Osteoblast (primary cell): ENCODE data around the gene TMEM221. TPM values are rescaled to one million over a fixed set of nuclear protein-coding genes. Genes with fewer than 3 reads are reported as not detected.
A peak's percentile ranks its signal among the peaks of the same experiment; 100 is the strongest.

Experiments
- DNase-seq: peaks from one replicate; pipeline ENCODE4 v3.0.0; 2011; ENCODE audit warnings: low spot score, mixed read lengths; ENCODE audit not compliant: insufficient read length; ENCODE audit errors: missing footprints
- H2AFZ ChIP-seq: 2 replicates; pipeline ENCODE4 v1.6.0; 2011; ENCODE audit warnings: mild to moderate bottlenecking, low read length
- H3K27ac ChIP-seq: 2 replicates; pipeline ENCODE4 v1.5.1; 2011; ENCODE audit warnings: mild to moderate bottlenecking, low read depth, low read length, moderate library complexity
- H3K27me3 ChIP-seq: 2 replicates; pipeline ENCODE4 v1.6.0; 2012; ENCODE audit warnings: mild to moderate bottlenecking, control low read depth, inconsistent platforms, low read length, moderate library complexity; ENCODE audit not compliant: insufficient read depth
- H3K36me3 ChIP-seq: 2 replicates; pipeline ENCODE4 v1.5.1; 2011; ENCODE audit warnings: mild to moderate bottlenecking, low read length, control low read depth, moderate library complexity; ENCODE audit not compliant: insufficient read depth
- H3K4me1 ChIP-seq: 2 replicates; pipeline ENCODE4 v1.5.1; 2011; ENCODE audit warnings: mild to moderate bottlenecking, low read length, control low read depth, moderate library complexity; ENCODE audit not compliant: insufficient read depth
- H3K4me2 ChIP-seq: 2 replicates; pipeline ENCODE4 v1.6.0; 2011; ENCODE audit warnings: mild to moderate bottlenecking, low read length; ENCODE audit not compliant: insufficient read depth
- H3K4me3 ChIP-seq: fragments of 200-600 bp; sonication (generic); 3 replicates; pipeline ENCODE4 v1.5.1; 2012; ENCODE audit warnings: mild to moderate bottlenecking, low read length, inconsistent platforms; ENCODE audit not compliant: insufficient read depth
- H3K79me2 ChIP-seq: 2 replicates; pipeline ENCODE4 v1.6.0; 2012; ENCODE audit warnings: mild to moderate bottlenecking, low read length, control low read depth, inconsistent platforms; ENCODE audit not compliant: insufficient read depth
- H3K9me3 ChIP-seq: 2 replicates; pipeline ENCODE4 v1.5.1; 2011; ENCODE audit warnings: low read depth, low read length, control low read depth
- H4K20me1 ChIP-seq: 2 replicates; pipeline ENCODE4 v1.6.0; 2012; ENCODE audit warnings: mild to moderate bottlenecking, low read length, control low read depth; ENCODE audit not compliant: insufficient read depth
- CTCF ChIP-seq: IDR thresholded peaks from 2 replicates; pipeline ENCODE4 v1.5.1; 2011; ENCODE audit warnings: mild to moderate bottlenecking, low read depth, low read length, moderate library complexity; ENCODE audit errors: extremely low read depth
- total RNA-seq: library from RNA; depleted of rRNA; stranded (reverse); fragments of >200 nt; gene quantifications from 2 replicates; pipeline ENCODE4 v1.2.3, GENCODE V29; 2012

The TMEM221 gene
- total RNA-seq, 1 donor = not detected

- Histone ChIP-seq H3K27me3 (no peaks in the 10 kb centered on the region), H3K9me3 (no peaks in the 10 kb centered on the region), H3K4me2 (no peak overlapping the region), H2AFZ (no peak overlapping the region), H4K20me1 (peaks cover 10% of the 10 kb centered on the region), H3K4me1 (peaks cover 12% of the 10 kb centered on the region), H3K79me2 (peaks cover 12% of the 10 kb centered on the region), H3K27ac (no peak overlapping the region), H3K36me3 (peaks cover 19% of the 10 kb centered on the region), H3K4me3 (no peak overlapping the region)
- TF ChIP-seq CTCF = no peak
- DNase-seq = peak; percentile 67
Observed at GRCh38 chr19:17495639-17496296, 47.3 kb upstream of the TMEM221 start.

- H3K79me2 ChIP-seq = no peaks in the 10 kb centered on the region
- TF ChIP-seq CTCF = no peak
- no peak overlapping the region for H3K4me3 ChIP-seq
- no peaks in the 10 kb centered on the region for H3K9me3 ChIP-seq
- no peaks in the 10 kb centered on the region for H3K4me1 ChIP-seq
- peaks cover 12% of the 10 kb centered on the region for H4K20me1 ChIP-seq
- no peak overlapping the region for H3K27ac ChIP-seq
- no peak overlapping the region for H3K4me2 ChIP-seq
- peak; percentile 23 for DNase-seq
- peaks cover 5% of the 10 kb centered on the region for H3K36me3 ChIP-seq
- H3K27me3 ChIP-seq = no peaks in the 10 kb centered on the region
- no peak overlapping the region for H2AFZ ChIP-seq
Observed at GRCh38 chr19:17491287-17491686, 42.8 kb upstream of the TMEM221 start.

GRCh38 chr19:17490411-17490810, 41.9 kb upstream of the TMEM221 start:
- peaks cover 5% of the 10 kb centered on the region for H4K20me1 ChIP-seq
- TF ChIP-seq CTCF = no peak
- DNase-seq = peak; percentile 22
- H2AFZ ChIP-seq = no peak overlapping the region
- H3K4me2 ChIP-seq = no peak overlapping the region
- H3K36me3 ChIP-seq = peaks cover 5% of the 10 kb centered on the region
- H3K4me3 ChIP-seq = no peak overlapping the region
- H3K79me2 ChIP-seq = peaks cover 3% of the 10 kb centered on the region
- no peaks in the 10 kb centered on the region for H3K9me3 ChIP-seq
- no peaks in the 10 kb centered on the region for H3K4me1 ChIP-seq
- H3K27ac ChIP-seq = no peak overlapping the region
- no peaks in the 10 kb centered on the region for H3K27me3 ChIP-seq

- TF ChIP-seq CTCF = no peak
- Histone ChIP-seq H3K27ac (no peak overlapping the region), H3K4me1 (no peaks in the 10 kb centered on the region), H3K36me3 (peaks cover 5% of the 10 kb centered on the region), H2AFZ (no peak overlapping the region), H3K9me3 (no peaks in the 10 kb centered on the region), H3K4me2 (no peak overlapping the region), H3K79me2 (peaks cover 5% of the 10 kb centered on the region), H3K4me3 (no peak overlapping the region), H3K27me3 (no peaks in the 10 kb centered on the region), H4K20me1 (peaks cover 8% of the 10 kb centered on the region)
- DNase-seq = peak; percentile 42
Observed at GRCh38 chr19:17489392-17490030, 41.0 kb upstream of the TMEM221 start.
